ENCODE results near the gene B3GAT1.

DNA sequence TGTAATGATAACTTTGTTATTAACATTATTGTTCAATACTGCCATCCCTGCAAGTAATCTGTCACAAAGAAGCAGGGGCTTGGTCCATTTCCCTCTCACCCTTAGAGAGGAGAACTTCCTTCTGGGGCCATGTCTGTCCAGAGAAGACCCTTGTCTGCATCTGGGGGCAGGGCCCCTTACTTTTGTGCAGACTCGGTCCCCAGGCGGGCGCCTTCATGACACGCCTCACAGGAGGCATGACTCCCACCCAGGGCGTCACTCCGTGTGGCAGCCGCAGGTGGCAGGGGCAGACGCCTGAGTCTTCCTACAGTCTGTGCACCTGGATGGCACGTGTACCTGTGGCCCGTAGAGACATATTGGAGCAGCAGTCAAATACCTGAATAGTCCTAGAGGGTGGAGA lies 21.8 kb upstream of the B3GAT1 start:
- TF ChIP-seq POLR2A (IDR thresholded peaks at IDR 0.05) = no peak
- no peak for TF ChIP-seq CTCF (IDR thresholded peaks at IDR 0.05)
